GM04504 (cell line): ENCODE data around the gene C19orf12.

ENCODE experiments used
- DNase-seq: peaks from one replicate; pipeline ENCODE4 v3.0.0-alpha.2; 2012; ENCODE audit warnings: low read depth

The C19orf12 gene

DNA sequence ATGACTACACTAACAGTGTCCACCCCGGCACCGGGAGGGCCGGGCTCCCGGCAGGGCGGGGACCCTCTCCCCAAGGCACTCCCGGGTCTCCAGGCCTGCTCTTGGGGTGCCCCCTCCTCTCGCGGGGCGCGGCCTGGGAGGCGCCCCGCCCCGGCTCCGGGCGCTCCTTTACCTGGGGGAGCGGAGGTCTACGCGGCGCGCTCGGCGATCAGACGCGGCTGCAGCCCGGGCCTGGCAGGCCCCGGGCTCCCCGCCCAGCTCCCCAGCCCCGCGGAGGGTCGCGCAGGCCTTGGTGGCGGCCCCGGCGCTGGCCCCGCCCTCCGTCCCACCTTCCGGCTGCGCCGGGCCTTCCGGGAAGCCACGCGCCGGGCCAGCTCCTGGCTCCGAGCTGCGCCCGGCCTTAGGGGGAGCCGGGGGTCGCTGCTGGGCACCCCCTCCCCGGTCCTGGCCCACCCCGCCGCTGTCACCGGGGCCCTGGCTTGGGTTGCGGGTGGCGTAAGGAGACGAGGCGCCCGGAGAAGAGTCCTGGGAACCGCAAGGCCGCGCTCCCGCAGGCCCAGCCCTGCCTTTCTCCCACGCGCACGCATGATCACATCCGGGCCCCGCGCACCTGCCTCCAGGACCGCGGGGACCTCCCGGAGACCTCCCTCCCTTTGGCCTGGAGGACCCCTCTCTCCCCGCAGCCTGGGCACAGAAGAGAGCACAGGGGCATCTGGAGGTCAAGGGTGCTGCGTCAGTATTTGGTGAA lies at the start of gene C19orf12:
C19orf12 (minus strand) TSS at position 309 of the 748 bp plus-strand sequence. CDS start 6,848 bp downstream, outside the sequence.
- no peak for DNase-seq

DNA sequence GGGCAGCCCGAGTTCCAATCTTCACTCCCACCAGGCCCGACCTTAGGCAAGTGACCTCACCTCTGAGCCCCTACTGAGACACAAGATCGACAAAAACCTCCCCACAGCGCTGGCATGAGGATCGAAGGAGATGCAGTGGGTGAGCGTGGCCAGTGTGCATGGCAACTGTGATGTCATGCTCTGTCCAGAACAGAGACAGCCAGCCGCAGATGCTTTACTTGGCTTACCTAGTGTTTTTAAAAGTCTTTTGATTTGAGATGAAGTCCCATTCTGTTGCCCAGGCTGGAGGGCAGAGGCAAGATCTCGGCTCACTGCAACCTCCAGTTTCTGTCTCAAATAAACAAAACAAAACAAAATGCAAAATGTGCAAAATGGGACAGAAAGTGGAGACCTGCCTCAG lies 49.3 kb upstream of the C19orf12 start:
- DNase-seq = no peak

- DNase-seq = no peak
Observed at GRCh38 chr19:29763196-29763595, 48.1 kb upstream of the C19orf12 start.

DNA sequence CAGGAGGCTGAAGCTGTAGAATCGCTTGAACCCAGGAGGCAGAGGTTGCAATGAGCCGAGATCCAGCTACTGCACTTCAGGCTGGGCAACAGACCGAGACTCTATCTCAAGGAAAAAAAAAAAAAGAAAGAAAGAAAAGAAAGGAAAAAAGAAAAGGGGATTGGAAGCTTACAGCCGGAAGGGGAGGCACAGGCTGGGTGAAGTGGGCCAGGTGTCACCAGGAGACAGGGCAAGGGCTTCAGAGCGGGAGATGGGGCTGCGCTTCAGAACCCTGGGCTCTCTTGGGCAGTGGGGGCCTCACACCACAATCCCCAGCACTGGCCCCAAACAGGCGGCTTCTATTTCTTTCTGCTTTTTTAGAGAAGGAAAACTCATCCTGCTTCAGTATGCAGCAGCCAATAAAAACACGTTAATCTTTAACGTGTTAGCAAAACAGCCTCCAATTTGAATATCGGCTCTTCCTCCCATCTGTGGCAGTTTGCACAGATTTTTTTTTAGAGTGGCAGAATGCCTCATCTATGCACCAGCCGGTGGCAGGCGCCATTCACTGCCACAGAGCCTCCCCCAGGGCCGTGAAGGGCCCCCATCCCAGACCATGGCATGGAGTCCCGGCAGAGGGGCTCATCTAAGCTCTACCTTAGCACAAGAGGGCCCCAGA lies 46.6 kb upstream of the C19orf12 start:
- DNase-seq = no peak

- no peak for DNase-seq
Observed at GRCh38 chr19:29760752-29761502, 45.9 kb upstream of the C19orf12 start.

GRCh38 chr19:29759359-29759758 lies 44.3 kb upstream of the C19orf12 start:
- no peak for DNase-seq

- no peak for DNase-seq
Observed at GRCh38 chr19:29758863-29759262, 43.8 kb upstream of the C19orf12 start.

GRCh38 chr19:29757551-29757950 lies 42.5 kb upstream of the C19orf12 start:
- no peak for DNase-seq

DNA sequence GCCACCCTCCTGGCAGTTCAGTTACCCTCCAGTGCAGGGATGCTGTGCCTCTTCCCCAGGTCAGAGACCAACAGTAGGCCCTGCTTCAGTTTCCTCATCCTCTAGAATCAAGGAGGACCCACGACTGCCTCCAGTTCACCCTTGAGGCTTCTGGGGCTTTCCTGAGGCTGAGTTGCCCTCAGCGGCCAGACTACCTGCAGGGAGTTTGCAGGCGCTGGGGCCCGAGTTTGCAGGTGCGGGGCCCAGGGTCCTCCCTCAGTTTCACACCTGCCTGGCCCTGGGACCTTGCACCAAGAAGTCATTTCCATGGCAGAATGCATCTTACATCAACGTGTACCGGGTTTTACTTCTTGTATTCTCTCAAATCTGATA lies 38.9 kb upstream of the C19orf12 start:
- no peak for DNase-seq

- no peak for DNase-seq
Observed at GRCh38 chr19:29753190-29753933, 38.3 kb upstream of the C19orf12 start.

GRCh38 chr19:29752450-29753025 lies 37.5 kb upstream of the C19orf12 start:
- DNase-seq = no peak

- no peak for DNase-seq
Observed at GRCh38 chr19:29751932-29752331, 36.9 kb upstream of the C19orf12 start.

DNA sequence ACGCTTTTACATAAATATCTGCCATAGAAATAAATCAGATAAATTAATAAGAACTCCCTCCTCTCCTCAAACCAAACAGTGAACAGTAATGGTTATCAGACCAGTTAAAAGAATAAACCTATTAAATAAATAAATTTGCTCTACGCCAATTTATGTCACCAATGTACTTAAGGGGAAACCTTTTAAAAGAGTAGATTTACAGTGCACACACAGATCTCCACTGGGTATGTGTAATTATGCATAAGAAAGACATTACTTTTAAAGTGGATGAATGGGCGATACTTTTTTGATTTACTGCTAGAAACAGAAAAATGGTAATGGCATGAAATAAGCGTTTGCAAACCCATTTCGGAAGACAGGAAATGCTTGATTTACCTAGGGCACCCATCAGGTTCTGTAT lies 34.9 kb upstream of the C19orf12 start:
- DNase-seq = no peak

GRCh38 chr19:29748996-29749849 lies 34.2 kb upstream of the C19orf12 start:
- DNase-seq = no peak

DNA sequence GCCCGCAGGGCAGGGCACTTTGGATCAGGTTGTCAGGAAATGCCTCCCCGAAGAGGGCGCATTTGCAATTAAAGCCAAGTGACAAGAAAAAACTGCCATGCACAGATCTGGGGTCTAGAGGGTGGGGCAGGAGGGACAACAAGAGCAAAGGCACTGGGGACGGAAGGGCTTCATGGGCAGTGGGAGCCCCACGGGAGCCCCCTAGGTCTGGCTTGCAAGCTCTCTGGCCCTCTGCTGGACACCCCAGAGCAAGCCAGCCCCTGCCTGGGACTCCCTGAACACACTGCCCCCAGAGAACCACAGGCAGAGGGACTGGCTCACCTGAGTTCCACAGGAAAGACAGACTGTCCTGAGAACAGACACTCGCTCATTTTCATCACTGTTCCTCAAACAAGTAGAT lies 30.2 kb upstream of the C19orf12 start:
- no peak for DNase-seq

DNA sequence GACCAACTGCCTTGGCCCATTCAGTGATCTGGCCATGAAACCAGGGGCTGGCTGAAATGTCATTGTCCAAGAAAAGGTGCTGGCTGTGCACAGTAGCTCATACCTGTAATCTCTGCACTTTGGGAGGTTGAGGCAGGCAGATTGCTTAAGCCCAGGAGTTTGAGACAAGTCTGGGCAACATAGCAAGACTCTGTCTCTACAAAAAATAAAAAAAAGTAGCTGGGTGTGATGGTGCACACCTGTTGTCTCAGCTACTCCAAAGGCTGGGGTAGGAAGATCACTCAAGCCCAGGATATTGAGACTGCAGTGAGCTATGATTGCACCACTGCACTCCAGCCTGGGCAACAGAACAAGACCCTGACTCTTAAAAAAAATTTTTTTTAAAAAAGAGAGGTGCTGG lies 28.6 kb upstream of the C19orf12 start:
- no peak for DNase-seq

DNA sequence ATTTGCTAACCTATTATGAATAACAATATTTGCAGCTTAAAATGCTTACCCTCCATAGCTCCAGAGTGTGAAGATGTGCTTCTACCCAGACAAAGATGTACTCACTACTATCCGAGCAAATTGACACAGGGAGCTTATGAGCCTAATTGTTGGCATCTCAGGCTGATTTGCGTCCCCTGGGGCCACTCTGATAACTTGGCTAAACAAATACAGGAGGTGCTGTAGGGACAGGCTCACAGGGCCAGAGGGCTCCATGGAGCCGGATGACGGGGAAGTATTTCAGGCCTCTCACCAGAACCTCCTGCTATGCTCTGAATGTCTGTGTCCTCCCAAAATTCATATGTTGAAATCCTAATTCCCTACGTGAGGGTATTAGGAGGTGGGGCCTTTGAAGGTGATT lies 26.7 kb upstream of the C19orf12 start:
- no peak for DNase-seq

DNA sequence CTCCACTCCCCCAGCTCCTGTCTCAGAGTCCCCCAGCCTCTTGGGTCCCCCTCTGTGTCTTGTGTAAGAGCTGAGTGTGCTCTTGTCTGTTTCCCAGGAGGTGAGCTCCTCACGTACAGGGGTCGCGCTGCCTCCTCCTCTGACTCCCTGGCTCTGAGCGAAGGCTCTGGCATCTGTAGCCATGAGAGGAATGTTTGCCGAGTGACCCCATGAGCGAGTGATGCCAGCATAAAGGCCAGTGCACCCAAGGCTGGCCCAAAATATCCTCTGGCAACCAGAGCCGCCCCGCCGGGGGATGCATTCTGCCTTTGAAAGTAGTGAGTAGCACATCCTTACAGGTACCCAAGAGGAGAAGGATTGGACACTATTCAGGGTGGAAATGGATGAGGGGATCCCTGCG lies 26.2 kb upstream of the C19orf12 start:
- no peak for DNase-seq

DNA sequence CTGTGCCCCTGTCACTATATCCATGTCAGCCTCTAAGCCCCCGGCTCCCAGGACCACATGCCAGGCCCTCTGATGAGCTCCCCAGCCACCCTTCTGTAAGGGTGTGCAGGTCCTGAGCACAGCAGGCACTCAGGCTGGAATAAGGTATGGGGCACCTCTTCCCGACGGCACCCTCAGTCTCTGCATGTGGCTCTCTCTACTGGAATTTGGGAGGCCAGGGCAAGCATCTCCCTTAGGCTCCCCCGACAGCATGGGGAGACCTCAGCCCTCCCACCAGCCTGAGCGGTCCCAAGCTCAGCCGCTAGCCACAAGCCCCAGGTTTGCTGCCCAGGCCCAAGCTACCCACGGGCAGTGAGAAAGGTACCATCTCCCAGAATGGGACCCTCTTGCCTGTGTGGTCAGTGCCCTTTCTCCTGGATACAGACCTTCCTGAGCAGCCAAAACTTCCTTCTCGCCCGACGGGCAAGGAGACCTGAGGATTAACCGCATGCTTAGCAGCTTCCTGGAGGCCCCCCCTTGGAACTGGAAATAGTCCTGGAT lies 22.5 kb upstream of the C19orf12 start:
- no peak for DNase-seq

DNA sequence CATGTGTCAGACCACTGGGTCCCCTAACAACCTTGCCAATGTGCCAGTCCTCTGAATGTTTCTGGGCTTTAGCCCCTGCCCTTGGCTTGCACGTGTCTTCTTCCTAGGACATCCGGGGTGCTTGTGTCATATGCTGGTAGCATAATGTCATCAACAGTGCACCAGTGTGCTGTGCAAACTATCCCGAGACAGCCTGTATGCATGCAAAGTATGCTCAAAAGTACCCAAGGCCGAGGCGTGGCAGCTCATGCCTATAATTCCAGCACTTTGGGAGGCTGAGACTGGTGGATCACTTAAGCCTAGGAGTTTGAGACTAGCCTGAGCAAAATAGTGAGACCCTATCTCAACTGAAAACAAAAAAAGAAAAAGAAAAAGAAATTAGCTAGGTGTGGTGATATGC lies 20.8 kb upstream of the C19orf12 start:
- no peak for DNase-seq

DNA sequence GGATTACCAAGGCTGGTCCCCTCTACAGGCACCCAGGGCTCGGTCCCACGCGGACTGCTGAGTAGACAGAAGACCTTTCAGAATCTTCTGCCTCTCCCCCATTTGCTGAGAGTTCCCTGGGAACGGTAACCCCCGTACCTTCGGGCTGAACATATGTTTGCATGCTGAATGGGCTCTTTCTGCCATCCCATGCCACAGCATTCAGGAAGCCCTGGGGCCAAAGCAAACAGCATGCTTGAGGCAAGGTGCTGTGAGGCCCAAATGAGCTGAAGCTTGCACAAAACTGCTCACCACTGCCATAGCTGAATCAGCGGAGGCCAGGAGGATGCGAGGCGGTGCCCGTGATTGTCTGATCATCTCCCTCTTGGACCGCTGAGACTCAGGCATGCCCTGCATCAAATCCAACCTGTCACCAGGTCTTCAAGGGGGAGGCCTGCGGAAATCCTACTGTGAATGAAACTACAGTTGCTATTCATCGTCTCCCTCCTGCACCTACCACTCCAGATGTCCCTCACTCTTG lies 16.3 kb upstream of the C19orf12 start:
- no peak for DNase-seq
